ENCODE data around the gene MYH15. TPM values are rescaled to one million over a fixed set of nuclear protein-coding genes. Genes with fewer than 3 reads are reported as not detected.

MYH15 gene
- total and polyA plus RNA-seq, 7 donors, result 0.01 to 0.67 (median 0.08) TPM

- no peak for TF ChIP-seq CTCF (IDR thresholded peaks at IDR 0.05)
- 40 to 92% (median 44%) methylated on average over 2 of the region's 2 CpGs for WGBS, 3 donors
- Histone ChIP-seq H3K4me3 (no peak overlapping the region), H3K36me3 (ENCODE audit: insufficient read depth in 1 of 2, low read depth in 1 of 2) (no peaks in the 10 kb centered on the region), H3K9me3 (peaks cover 14% of the 10 kb centered on the region), H3K27ac (no peak overlapping the region), H3K4me1 (no peaks in the 10 kb centered on the region), H3K27me3 (ENCODE audit: insufficient read depth in 3 of 3, low read length in 2 of 3) (no peaks in the 10 kb centered on the region)
- ATAC-seq (no peak), DNase-seq (no peak)
- intact Hi-C loops (cut with DNase I), result no loop called here
These were observed 60.0 kb downstream of the MYH15 start for GRCh38 chr3:108450444-108450843.

GRCh38 chr3:108448593-108448992 is 61.8 kb downstream of the MYH15 start:
- intact Hi-C loops (cut with DNase I), result no loop called here
- H3K4me1 ChIP-seq, result no peaks in the 10 kb centered on the region
- H3K9me3 ChIP-seq, result peaks cover 14% of the 10 kb centered on the region
- H3K27ac ChIP-seq, result no peak overlapping the region
- TF ChIP-seq CTCF (IDR thresholded peaks at IDR 0.05), result no peak
- no peak for DNase-seq
- 74 to 83% (median 76%) methylated on average over 1 of the region's 1 CpG for WGBS, 3 donors
- no peaks in the 10 kb centered on the region for H3K36me3 ChIP-seq (ENCODE audit: insufficient read depth in 1 of 2, low read depth in 1 of 2)
- no peak overlapping the region for H3K4me3 ChIP-seq
- H3K27me3 ChIP-seq (ENCODE audit: insufficient read depth in 3 of 3, low read length in 2 of 3), result no peaks in the 10 kb centered on the region
- ATAC-seq, result no peak

- Histone ChIP-seq H3K27me3 (ENCODE audit: insufficient read depth in 3 of 3, low read length in 2 of 3) (no peaks in the 10 kb centered on the region), H3K36me3 (ENCODE audit: insufficient read depth in 1 of 2, low read depth in 1 of 2) (no peaks in the 10 kb centered on the region), H3K27ac (no peak overlapping the region), H3K4me1 (no peaks in the 10 kb centered on the region), H3K9me3 (peaks cover 14% of the 10 kb centered on the region), H3K4me3 (no peak overlapping the region)
- intact Hi-C loops (cut with DNase I), result no loop called here
- WGBS, 3 donors, result 75 to 96% (median 92%) methylated on average over 3 of the region's 3 CpGs
- no peak for DNase-seq
- no peak for ATAC-seq
- TF ChIP-seq CTCF (IDR thresholded peaks at IDR 0.05), result no peak
These were observed 63.1 kb downstream of the MYH15 start for GRCh38 chr3:108447096-108447847.

GRCh38 chr3:108442281-108442680 is 68.1 kb downstream of the MYH15 start:
- Histone ChIP-seq H3K36me3 (ENCODE audit: insufficient read depth in 1 of 2, low read depth in 1 of 2) (no peaks in the 10 kb centered on the region), H3K4me3 (no peak overlapping the region), H3K27me3 (ENCODE audit: insufficient read depth in 3 of 3, low read length in 2 of 3) (no peaks in the 10 kb centered on the region), H3K4me1 (no peaks in the 10 kb centered on the region), H3K9me3 (peaks cover 10% of the 10 kb centered on the region), H3K27ac (no peak overlapping the region)
- intact Hi-C loops (cut with DNase I), result no loop called here
- no peak for TF ChIP-seq CTCF (IDR thresholded peaks at IDR 0.05)
- ATAC-seq, result no peak
- 69 to 79% (median 76%) methylated on average over 2 of the region's 2 CpGs for WGBS, 3 donors
- no peak for DNase-seq

GRCh38 chr3:108441518-108441917 is 68.9 kb downstream of the MYH15 start:
- DNase-seq (no peak), ATAC-seq (no peak)
- intact Hi-C loops (cut with DNase I), result no loop called here
- Histone ChIP-seq H3K4me3 (no peak overlapping the region), H3K36me3 (ENCODE audit: insufficient read depth in 1 of 2, low read depth in 1 of 2) (no peaks in the 10 kb centered on the region), H3K4me1 (no peaks in the 10 kb centered on the region), H3K9me3 (peaks cover 2% of the 10 kb centered on the region), H3K27ac (no peak overlapping the region), H3K27me3 (ENCODE audit: insufficient read depth in 3 of 3, low read length in 2 of 3) (no peaks in the 10 kb centered on the region)
- TF ChIP-seq CTCF (IDR thresholded peaks at IDR 0.05), result no peak
- 59 to 74% (median 65%) methylated on average over 2 of the region's 2 CpGs for WGBS, 3 donors

All from psoas muscle (tissue), 8 donors.